Superior temporal gyrus (tissue), 1 donor: Measurements from ENCODE around the gene FZD2.
"Not testable (repeated sequence)": the region's sequence is repeated elsewhere in the genome, so short reads cannot be mapped to it uniquely, and the experiment has no call there.

Source experiments
- DNase-seq: peaks from one replicate; pipeline ENCODE4 v3.0.0-alpha.2; 2016; ENCODE audit errors: extremely low spot score

FZD2 gene

GRCh38 chr17:44556832-44557606 is at the start of gene FZD2:
Gene FZD2 (plus strand): TSS chr17:44557484. CDS start chr17:44557689, 205 bp downstream.
- peak; percentile 38 for DNase-seq

DNA sequence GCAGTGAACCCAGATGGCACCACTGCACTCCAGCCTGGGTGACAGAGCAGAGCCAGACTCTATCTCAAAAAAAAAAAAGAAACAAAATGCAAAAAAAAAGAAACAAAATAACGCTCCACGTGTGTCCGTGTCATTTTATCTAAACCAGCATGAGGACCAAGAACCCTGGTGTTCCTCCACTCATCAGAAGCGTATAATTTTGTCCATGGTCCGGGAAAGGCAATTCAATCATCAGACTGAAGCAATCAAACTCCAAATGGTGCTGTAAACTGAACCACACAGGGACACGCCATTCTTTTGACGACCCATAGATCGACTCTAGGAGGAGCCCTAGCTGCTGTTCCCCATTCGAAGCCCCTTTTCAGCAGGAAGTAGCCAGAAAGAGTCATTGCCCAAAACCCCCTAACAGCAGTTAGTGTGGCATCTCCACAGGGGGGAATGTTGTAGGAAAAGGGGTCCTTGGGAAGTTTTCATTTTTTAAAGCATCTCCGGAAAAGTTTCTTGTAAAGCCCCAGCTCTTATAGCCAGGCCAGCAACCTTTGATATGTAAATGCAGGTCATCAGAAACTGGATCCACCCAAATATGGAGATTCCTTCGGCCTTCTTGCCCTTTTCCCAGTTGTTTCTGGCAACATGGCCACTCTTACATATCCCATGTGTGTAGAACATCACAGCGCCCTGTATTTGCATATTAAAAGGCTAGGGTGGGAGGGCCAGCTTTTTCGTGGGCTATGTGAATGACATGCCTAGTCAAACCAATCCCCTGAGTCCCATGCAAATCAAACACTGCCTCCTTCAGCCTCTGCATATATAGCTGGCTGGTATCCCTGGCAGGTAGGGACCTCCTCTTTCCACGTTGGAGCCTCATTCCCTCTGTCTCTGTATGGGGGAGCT is 45.8 kb upstream of the FZD2 start:
- DNase-seq, result not testable (repeated sequence)

GRCh38 chr17:44518032-44518431 is 39.3 kb upstream of the FZD2 start:
- DNase-seq, result no peak

DNA sequence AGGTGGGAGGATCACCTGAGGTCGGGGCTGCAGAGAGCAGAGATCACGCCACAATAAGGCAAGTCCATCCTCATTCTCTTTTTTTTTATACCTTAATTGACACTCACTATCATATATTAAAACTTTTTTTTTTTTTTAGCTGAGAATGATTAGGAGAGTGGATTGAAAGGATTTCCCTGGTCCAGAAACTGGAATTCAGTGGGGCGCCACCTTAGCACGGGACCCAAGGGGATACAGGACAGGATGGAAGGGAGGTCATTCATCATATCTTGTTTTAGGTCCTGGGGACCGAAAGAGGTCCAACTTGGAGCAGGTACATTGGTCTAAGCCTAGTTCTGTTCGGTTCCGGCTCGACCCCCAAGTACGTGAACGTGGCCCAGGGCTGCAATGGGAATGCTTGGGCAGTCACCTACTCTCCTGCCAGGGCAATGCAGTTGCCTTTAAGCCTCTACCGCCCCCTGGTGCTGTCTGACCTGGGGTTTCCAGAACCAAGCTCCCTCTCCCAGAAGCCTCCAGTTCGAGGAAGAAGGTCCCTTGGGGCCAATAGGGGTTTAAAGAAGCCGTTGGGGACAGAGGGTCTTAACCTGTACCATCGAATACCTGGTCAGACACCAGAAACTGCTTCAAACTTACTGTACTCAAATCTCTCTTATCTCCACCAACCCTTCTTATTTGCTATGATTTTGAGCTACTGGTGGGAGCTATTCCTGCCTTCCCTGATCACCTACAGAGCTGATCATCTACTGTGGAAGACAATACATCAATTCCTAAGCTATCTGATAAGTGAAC is 34.2 kb upstream of the FZD2 start:
- DNase-seq, result no peak

DNA sequence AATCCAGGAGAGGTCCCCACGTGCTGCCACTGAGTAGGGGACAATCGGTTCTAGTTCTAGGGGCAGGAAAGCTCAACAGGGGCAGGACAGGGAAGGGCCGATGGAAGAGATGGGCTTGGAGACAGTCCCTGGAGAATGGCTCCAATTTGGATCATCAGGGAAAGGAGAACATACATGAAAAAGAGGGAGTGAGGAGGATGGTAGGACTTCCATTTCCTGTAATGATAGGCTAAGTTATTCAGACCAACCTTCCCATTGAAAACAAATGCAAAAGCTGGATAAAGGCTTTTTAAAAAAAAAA is 33.7 kb upstream of the FZD2 start:
- no peak for DNase-seq

GRCh38 chr17:44527102-44527501 is 30.2 kb upstream of the FZD2 start:
- DNase-seq, result no peak

GRCh38 chr17:44527954-44528353 is 29.3 kb upstream of the FZD2 start:
- no peak for DNase-seq

GRCh38 chr17:44529864-44530263 is 27.4 kb upstream of the FZD2 start:
- DNase-seq, result no peak

DNA sequence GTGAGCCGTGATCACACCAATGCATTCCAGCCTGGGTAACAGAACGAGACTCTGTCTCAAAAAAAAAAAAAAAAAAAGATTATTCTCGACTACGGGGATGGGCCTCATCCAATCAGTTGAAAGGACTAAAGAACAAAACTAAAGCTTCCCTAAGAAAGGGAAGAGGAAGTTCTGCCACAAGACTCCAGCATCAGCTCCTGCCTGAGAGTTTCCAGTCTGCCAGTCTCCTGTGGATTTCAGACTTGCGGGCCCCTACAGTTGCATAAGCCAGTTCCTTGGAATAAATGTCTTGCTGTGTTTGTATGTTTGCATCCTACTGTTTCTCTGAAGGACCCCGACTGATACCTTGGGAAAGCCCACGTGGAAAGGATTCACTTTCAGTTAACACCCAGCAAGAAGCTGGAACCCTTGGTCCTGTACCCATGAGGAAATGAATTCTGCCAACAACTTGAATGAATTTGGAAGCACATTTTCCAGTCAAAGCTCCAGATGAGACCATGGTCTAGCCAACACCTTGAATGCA is 26.3 kb upstream of the FZD2 start:
- no peak for DNase-seq

- DNase-seq, result peak; percentile 83
Observed at GRCh38 chr17:44533533-44534246, 23.6 kb upstream of the FZD2 start.

DNA sequence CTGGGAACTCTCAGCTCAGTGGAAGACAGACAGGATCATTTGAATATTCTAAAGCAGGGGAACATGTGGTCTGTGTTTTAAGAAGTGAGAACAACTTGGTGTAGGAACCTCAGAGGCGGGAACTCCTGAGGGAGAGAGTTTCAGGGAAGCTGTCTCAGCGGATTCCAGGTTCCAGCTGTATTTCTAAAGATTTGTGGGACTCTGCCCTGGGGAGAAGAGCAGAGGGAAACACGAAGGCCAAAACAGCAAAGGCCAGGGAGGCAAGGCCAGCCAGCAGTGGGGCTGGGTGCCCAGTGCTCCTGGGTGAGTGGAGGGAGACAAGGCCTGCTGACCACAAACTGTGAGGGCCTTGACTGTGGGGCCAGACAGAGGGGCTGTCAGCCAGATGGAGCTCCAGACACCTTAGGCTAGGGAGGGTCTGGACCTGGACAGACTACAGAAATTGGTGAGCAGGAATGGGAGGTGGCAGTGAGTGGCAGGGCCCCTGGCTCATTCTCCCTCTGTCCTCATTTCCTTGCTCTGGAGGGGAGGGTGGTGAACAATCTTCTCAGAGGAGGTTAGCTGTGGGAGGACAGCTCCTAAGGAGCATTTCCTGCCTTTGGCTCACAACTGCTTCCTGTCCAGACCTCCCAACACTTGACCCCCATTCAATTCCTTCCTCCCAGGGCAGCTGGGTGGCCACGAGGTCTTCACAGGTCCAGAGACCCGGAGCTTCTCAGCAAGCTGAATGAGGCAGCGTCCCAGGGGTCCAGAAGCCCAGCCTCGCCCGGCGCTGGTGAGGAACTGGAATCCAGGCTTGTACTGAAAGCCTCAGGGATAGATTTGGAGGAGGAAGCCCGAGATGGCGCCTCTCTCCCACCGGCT is 21.0 kb upstream of the FZD2 start:
- DNase-seq, result no peak

GRCh38 chr17:44537922-44538321 is 19.4 kb upstream of the FZD2 start:
- DNase-seq, result not testable (repeated sequence)

GRCh38 chr17:44539673-44540072 is 17.6 kb upstream of the FZD2 start:
- no peak for DNase-seq

GRCh38 chr17:44540246-44541084 is 16.8 kb upstream of the FZD2 start:
- no peak for DNase-seq

DNA sequence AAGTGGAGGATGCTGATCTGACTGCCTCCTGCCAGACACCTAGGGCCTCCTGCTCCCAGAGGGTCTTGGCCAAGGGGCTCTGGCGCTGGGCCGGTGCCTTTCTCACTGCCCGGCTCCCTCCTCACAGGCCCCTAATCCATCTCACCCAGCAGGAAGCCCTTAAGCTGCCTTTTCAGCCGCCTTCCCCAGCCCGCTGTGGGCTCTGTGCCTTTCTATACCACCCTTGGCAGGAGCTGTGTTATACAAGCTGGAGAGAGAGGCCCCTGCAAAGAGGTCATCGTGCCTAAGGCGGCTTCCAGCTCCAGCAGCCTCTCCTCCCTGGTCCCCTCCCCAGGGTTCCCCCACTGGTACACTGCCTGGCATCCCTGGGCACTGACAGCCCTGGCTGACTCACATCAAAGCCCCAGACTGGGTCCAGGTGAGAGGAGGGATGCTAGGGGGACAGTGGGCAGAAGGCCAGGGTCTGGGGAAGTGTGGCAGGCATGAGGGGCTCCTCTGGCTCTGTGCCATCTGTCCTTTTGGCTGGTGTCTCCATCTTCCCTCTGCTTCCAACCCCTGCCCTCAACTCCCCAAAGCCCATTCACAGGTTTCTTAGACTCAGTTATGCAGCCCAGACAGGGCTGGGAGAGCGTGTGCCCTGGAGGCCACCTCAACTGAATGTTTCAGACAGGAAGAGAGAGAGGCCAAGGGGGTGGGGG is 15.3 kb upstream of the FZD2 start:
- DNase-seq, result no peak

DNA sequence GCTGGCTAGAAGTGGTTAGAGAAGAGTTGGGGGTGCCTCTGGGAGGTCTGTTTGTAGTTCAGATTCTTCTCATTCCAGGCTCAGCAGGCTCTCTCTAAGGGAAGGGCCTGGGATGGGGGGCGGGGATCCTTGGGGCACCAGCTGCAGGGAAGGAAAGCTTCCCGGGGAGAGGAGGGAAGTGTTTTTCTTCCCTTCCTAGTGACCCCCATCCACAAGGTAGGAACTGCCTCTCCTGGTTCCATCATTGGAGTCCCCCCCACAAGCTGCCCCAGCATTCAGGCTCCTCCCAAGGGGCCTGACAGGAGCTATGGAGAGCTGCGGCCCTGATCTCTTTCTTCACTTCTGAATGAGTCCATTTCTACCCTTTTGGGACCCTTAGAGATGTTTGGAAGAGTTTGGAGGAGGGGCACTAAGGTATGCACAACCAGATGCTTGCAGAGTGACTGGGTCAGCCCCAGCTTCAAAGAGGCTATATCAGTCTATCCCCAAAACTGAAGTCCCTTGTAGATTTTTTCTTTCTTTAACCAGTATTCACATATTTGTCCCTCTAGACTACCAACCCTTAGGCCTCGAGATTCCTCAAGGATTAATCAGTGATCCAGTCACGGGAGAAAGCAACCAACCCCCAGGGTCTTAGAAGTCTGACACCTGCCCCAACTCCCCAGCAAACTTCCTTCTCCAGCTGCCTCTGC is 13.9 kb upstream of the FZD2 start:
- DNase-seq, result no peak

- no peak for DNase-seq
Observed at GRCh38 chr17:44543905-44544523, 13.3 kb upstream of the FZD2 start.
